HEK293T (cell line): ENCODE data around the gene MRGPRG.

ENCODE experiments used
- ARNT ChIP-seq: fragments of 450-650 bp; IDR thresholded peaks from 2 replicates; pipeline ENCODE4 v1.6.1; 2017; ENCODE audit warnings: mild to moderate bottlenecking
- CTBP1 ChIP-seq: fragments of 450-650 bp; IDR thresholded peaks from 2 replicates; pipeline ENCODE4 v1.6.1; 2016; ENCODE audit warnings: borderline replicate concordance
- ELF4 ChIP-seq: fragments of 450-650 bp; IDR thresholded peaks from 2 replicates; pipeline ENCODE4 v1.6.1; 2017; ENCODE audit warnings: antibody characterized with exemption
- FOXK2 ChIP-seq: fragments of 450-650 bp; IDR thresholded peaks from 2 replicates; pipeline ENCODE4 v1.6.1; 2016; ENCODE audit warnings: mild to moderate bottlenecking
- FOXM1 ChIP-seq: fragments of 450-650 bp; IDR thresholded peaks from 2 replicates; pipeline ENCODE4 v1.6.1; 2017; ENCODE audit warnings: mild to moderate bottlenecking, borderline replicate concordance
- L3MBTL2 ChIP-seq: fragments of 450-650 bp; conservative IDR thresholded peaks from 2 replicates; pipeline ENCODE4 v1.6.1; 2016; ENCODE audit warnings: mild to moderate bottlenecking
- LEF1 ChIP-seq: fragments of 450-650 bp; IDR thresholded peaks from 2 replicates; pipeline ENCODE4 v1.6.1; 2017; ENCODE audit warnings: mild to moderate bottlenecking, borderline replicate concordance
- SP1 ChIP-seq: fragments of 450-650 bp; IDR thresholded peaks from 2 replicates; pipeline ENCODE4 v1.6.1; 2017
- TARDBP ChIP-seq: fragments of 450-650 bp; IDR thresholded peaks from 2 replicates; pipeline ENCODE4 v1.6.1; 2016
- TF ChIP-seq, protein P1 (sequence below): fragments of 450-650 bp; IDR thresholded peaks from 2 replicates; pipeline ENCODE4 v1.6.1; 2016

DNA sequence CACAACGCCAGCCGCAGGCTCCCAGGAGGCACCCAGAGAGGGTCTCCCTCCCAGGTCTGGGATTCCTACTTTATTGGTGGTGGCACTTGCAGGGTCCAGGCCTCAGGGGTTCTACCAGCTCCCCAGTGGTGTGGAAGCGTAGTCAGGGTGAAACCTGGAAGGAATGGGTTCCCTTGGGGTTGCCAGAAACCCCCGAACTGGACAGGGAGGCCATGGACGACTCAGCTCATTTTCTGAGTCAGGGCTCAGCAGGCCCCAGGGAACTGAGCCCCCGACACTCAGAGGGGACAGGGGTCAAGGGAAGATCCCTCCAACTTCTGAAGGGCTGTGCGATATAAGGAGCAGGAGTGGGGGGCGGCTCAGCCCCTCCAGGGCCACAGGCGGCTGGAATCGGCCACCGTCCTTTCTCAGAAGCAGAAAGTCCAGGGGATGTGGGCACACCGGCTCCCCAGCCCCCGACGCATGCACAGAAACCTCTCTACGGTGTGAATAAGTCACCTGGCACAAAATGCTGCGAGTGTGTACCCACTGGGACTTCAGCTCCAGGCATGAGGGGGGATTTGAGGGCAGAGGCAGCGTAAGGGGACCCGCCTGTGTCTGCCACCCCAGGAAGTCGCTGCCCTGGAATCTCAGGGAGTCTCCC lies 25.1 kb downstream of the MRGPRG start:
- TF ChIP-seq CTBP1 (no peak), SP1 (no peak), ARNT (no peak), TARDBP (no peak), LEF1 (no peak), FOXM1 (no peak), FOXK2 (no peak), ELF4 (no peak), L3MBTL2 (no peak)
- TF ChIP-seq, protein P1, sequence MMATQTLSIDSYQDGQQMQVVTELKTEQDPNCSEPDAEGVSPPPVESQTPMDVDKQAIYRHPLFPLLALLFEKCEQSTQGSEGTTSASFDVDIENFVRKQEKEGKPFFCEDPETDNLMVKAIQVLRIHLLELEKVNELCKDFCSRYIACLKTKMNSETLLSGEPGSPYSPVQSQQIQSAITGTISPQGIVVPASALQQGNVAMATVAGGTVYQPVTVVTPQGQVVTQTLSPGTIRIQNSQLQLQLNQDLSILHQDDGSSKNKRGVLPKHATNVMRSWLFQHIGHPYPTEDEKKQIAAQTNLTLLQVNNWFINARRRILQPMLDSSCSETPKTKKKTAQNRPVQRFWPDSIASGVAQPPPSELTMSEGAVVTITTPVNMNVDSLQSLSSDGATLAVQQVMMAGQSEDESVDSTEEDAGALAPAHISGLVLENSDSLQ: no peak
